HepG2 (cell line): Measurements from ENCODE around the gene ZNF273. TPM values are rescaled to one million over a fixed set of nuclear protein-coding genes. Genes with fewer than 3 reads are reported as not detected.

ENCODE experiments used
- ATF5 ChIP-seq: sonication (generic); formaldehyde crosslinking; IDR thresholded peaks from 2 replicates; pipeline ENCODE4 v1.4.0; 2020; ENCODE audit warnings: mild to moderate bottlenecking, low read depth, missing genetic modification reagents
- FUBP1 ChIP-seq: sonication (generic); formaldehyde crosslinking; IDR thresholded peaks from 2 replicates; pipeline ENCODE4 v1.5.1; 2020; ENCODE audit warnings: missing genetic modification reagents, mild to moderate bottlenecking, borderline replicate concordance
- HNF4G ChIP-seq, 2 experiments: sonication (generic) in 1 of 2; formaldehyde crosslinking in 1 of 2; IDR thresholded peaks; 2 replicates each; pipeline versions ENCODE4 v1.4.0 to v1.6.1; 2011 to 2020; ENCODE audit warnings: borderline replicate concordance in 2 of 2, low read depth in 2 of 2, mild to moderate bottlenecking in 2 of 2, low read length in 1 of 2, missing genetic modification reagents in 1 of 2, moderate library complexity in 1 of 2
- NCOA2 ChIP-seq: sonication (generic); formaldehyde crosslinking; IDR thresholded peaks from 2 replicates; pipeline ENCODE4 v1.8.0; 2022; ENCODE audit warnings: inconsistent platforms
- PBX3 ChIP-seq: sonication (generic); formaldehyde crosslinking; IDR thresholded peaks from 2 replicates; pipeline ENCODE4 v1.8.1; 2023; ENCODE audit warnings: missing genetic modification reagents, inconsistent platforms, borderline replicate concordance
- TARDBP ChIP-seq: sonication (generic); formaldehyde crosslinking; IDR thresholded peaks from 2 replicates; pipeline ENCODE4 v1.8.0; 2022; ENCODE audit warnings: mild to moderate bottlenecking, missing genetic modification reagents
- TFAP4 ChIP-seq: sonication (generic); IDR thresholded peaks from 2 replicates; pipeline ENCODE4 v1.6.1; 2016; ENCODE audit warnings: low read depth, borderline replicate concordance
- ZNF251 ChIP-seq: sonication (generic); formaldehyde crosslinking; IDR thresholded peaks from 2 replicates; pipeline ENCODE4 v1.9.0; 2021; ENCODE audit warnings: mild to moderate bottlenecking, missing genetic modification reagents
- ZNF318 ChIP-seq: sonication (generic); formaldehyde crosslinking; IDR thresholded peaks from 2 replicates; pipeline ENCODE4 v1.4.0; 2020; ENCODE audit warnings: mild to moderate bottlenecking, missing genetic modification reagents
- ZNF691 ChIP-seq: sonication (generic); formaldehyde crosslinking; IDR thresholded peaks from 2 replicates; pipeline ENCODE4 v1.4.0; 2020; ENCODE audit warnings: missing genetic modification reagents, low read depth, mild to moderate bottlenecking, borderline replicate concordance
- ZNF782 ChIP-seq: sonication (generic); formaldehyde crosslinking; IDR thresholded peaks from 2 replicates; pipeline ENCODE4 v1.4.0; 2020; ENCODE audit warnings: missing genetic modification reagents, mild to moderate bottlenecking, borderline replicate concordance
- ZNF839 ChIP-seq: sonication (generic); formaldehyde crosslinking; IDR thresholded peaks from 2 replicates; pipeline ENCODE4 v1.4.0; 2020; ENCODE audit warnings: missing genetic modification reagents, mild to moderate bottlenecking, borderline replicate concordance
- polyA plus RNA-seq, 8 experiments: library from polyadenylated mRNA; depleted of rRNA in 3 of 8; stranded (reverse) in 7 of 8; unstranded in 1 of 8; fragments of >200 nt; fragmentation: Illumina TruSeq in 4 of 8; extraction: Trizol in 4 of 8; gene quantifications; 2 replicates each; pipeline versions ENCODE4 v1.2.1 to v1.2.3, GENCODE V29; 2011 to 2016; ENCODE audit warnings: low read depth in 4 of 8, missing spikeins in 1 of 8, mixed read lengths in 1 of 8; ENCODE audit not compliant: insufficient read depth in 1 of 8
- total RNA-seq, 5 experiments: library from RNA; depleted of rRNA; stranded (reverse); fragments of >200 nt; fragmentation: Illumina TruSeq; extraction: Trizol; gene quantifications; 2 replicates each; pipeline ENCODE4 v1.2.3, GENCODE V29; 2016; ENCODE audit warnings: low read depth in 1 of 5

ZNF273 gene
- total and polyA plus RNA-seq, 2 of the 13 experiments (the other 11 are each of a cell fraction or from before 2014, with no cell fraction given): 1.7 to 5.8 TPM

- TF ChIP-seq ZNF691 (no peak), ATF5 (CRISPR knock-in tag) (no peak), ZNF251 (CRISPR knock-in tag) (no peak), ZNF782 (CRISPR knock-in tag) (no peak), NCOA2 (CRISPR knock-in tag) (peak; percentile 31; the same call in 1 of the 2 replicates), ZNF839 (no peak), ZNF318 (no peak), HNF4G (IDR thresholded peaks at IDR 0.05; ENCODE audit: borderline replicate concordance, low read depth, low read length) (no peak), HNF4G (CRISPR knock-in tag; IDR thresholded peaks at IDR 0.05; ENCODE audit: borderline replicate concordance, low read depth) (no peak), TFAP4 (0 out of 2 replicates have a peak, but pooled peaks have one; percentile 6), TARDBP (peak; percentile 48; the same call in 1 of the 2 replicates), PBX3 (CRISPR knock-in tag) (no peak), FUBP1 (no peak)
These were observed at the start of gene ZNF273 (continued) for GRCh38 chr7:64902806-64903721.
